UCSD-AML1 (cell line): ENCODE results near the gene KDR.

Experiments
- DNase-seq: peaks from one replicate; lab custom pipeline; 2025; ENCODE audit not compliant: unreplicated experiment; lab: John Stamatoyannopoulos, UW

The KDR gene

GRCh38 chr4:55080174-55080865 lies 45.1 kb downstream of the KDR start:
- DNase-seq = no peak

GRCh38 chr4:55079451-55080173 lies 45.8 kb downstream of the KDR start:
- DNase-seq = no peak

DNA sequence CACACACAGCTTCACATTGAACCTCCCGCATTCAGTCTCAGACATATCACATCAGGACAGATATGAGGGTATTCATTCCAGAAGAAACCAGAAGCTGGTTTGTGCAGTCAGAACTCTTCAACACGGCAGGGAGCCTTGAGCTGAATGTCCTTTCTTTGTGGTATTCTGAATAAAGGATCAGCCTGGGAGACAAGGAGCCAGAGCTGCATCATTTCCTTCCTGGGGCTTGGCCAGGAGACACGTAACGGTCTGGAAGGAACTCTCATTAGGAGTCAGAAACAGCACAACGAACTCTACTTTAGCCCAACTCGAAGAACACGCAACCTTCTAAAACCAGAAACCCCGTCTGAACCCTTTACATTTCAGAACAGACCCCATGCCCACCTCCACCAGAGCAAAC lies 46.4 kb downstream of the KDR start:
- DNase-seq = peak; percentile 33

DNA sequence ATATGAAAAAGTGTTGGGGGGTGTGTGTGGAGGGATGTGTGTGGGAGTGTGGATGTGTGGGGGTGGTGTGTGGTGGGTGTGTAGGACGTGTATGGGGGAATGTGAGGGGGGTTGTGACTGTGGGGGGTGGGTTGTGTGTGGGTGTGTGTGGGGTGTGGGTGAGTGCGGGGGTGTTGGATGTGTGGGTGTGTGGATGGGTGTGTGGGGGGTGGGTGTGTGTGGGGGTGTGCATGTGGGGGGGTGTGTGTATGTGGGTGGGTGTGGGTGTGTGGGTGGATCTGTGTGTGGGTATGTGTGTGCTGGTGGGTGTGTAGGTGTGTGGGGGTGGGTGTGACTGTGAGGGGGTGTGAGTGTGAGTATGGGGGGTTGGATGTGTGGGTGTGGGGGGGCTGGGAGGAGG lies 47.8 kb downstream of the KDR start:
- no peak for DNase-seq

DNA sequence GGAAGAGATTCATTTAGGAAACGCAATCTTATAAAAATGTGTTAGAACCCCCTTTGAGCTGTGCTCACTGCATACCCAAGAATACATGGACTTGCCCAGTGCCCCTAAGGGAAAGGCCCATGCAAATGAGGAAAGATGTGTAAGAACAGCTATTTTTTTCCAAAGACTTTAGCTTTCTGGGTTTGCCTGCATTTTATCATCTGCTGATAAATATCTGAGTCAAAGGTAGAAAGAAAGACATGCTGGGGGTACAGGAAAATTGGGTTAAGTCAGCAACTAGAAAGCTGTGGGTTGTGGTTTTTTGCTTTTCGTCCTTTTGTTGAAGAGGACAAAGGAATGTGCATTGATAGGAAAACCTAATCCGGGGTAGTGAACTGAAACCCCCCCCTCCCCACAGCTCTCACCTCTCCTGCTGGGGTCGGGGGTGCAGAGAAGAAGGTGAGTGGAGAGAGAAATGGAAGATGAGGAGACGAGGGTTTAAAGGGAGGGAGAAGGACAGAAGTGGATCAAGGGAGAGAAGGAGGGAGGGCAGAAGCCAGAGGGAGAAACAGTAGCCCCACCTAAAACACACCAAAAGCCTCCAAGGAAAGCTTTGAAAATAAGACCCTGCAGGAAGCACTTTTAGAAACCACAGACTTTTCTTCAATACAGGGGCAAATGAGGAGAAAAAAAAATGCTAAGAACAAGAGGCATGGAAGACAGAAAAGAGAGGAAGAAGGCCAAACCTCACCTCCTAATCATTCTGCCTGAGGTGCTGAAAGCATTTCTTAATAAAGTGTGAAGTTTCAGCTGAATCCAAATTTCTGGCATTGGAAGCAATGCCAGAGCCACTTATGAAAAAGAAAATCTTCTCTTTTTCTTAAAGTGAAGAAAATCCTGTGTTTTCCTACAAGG lies 49.3 kb downstream of the KDR start:
- DNase-seq = no peak

DNA sequence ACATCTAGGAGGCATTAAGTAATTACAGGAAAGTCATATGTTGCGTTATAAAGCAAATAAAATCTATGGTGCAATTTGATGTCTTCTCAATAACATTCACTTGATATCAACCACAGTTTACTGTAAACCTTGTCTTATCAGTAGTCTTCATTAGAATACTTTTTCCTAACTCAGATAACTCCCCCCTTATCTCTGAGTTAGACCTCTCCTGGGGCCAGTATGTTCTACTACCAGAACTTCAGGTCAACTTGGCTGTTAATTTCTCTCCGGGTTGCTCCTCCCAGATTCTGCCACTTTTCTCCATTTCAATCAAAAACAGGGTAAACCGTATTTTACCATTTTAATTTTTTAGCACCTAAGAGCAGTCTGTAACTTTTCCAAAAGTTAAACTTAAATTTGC lies 50.0 kb downstream of the KDR start:
- no peak for DNase-seq

- no peak for DNase-seq
These were observed 51.0 kb downstream of the KDR start for GRCh38 chr4:55074386-55074785.

DNA sequence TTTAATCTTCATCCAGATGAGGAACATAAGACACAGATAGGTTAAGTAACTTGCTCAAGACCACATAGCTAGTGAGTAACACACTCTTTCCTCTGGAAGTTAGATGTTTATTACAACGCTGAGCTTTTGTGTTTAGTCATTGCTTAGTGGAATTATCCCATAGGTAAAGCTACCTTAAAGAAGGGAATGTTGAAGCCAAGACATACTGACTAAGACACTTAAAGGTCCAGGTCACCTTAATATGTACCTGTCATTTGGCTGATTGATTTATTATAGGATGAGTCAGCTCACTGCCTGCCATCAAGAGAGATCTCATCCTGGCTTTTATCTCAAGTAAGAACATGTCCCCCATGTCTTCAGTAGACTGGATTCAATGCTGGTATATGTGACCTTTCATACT lies 53.4 kb downstream of the KDR start:
- DNase-seq = no peak

- peak; percentile 44 for DNase-seq
These were observed 56.1 kb downstream of the KDR start for GRCh38 chr4:55069248-55069647.

DNA sequence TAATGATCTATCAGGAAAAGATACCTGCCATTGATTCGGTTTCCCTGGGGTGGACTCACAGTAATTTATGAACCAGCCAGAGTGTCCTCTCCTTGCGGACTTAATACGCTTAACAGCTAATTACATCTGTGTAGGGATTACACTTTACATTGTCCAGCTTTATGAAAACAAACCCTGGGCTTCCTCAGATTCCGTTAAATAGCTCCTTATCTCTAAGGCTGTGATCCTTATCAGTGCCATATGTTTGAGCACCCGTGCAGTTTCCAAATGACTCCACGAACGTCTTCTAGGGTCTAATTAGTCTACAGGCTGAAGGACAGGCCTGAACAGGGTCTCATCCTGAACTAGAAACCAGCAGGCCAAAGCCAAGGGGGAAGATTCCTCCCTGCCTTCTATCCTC lies 56.9 kb downstream of the KDR start:
- DNase-seq = no peak

DNA sequence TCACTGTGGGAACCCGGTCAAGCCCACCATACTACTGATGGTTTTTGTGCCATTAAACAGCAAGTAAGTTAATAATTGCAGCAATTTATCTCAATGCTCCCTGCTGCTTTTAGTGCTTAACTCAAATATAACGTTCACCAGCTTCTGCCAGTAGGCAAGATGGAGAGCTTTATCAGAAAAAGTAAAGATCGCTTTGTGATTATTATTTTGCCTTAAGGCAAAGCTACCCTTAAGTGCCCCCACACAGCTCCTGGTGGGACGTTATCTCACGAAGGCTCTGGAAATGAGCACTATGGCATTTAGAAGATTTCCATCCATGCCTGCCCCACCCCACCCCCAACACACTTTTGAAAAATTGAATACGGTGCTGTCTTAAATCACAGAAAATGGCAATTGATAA lies 59.4 kb downstream of the KDR start:
- no peak for DNase-seq

- DNase-seq = no peak
These were observed 69.9 kb downstream of the KDR start for GRCh38 chr4:55055529-55055928.

DNA sequence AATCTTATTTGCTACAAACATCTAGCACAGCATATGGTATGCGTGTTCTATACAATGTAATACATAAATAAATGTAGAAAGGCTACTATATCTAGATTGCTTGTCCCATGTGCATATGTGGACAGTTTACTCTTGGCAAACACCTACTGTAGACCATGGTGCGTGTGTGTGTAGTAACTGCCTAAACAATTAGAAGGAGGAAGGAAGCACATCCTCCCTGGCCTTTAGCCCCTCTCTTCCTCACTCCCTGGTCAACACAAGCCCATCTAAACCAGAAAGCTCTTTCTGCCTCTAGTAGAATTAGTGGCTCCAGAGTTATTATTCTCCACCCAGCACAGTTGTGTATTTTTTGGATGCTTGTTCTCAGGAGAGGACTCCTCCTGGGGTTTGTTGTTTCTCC lies 73.9 kb downstream of the KDR start:
- no peak for DNase-seq

DNA sequence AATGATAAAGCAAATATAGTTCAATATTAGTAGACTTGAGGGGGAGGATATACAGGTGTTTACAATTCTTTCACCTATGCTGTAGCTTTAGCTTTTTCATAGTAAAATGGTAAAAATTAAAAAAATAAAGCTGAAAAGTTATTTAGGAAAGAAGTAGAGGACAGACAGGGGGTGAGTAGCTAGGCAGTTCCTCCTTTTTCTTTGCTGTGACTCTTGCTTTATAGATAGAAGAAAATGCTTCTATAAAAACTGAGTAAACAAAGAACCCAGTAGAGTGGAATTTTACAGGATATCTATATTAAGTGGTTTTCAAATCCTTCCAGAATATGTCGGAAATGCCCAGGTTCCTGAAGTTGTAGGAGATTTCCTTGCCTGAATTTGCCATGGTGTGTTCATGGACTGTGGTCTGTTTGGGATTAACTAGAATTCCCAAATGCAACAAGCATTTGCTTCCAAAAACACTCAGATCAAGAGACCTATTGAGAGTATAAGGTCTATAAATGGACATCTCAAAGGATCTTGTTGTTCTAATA lies 74.9 kb downstream of the KDR start:
- no peak for DNase-seq

GRCh38 chr4:55038176-55038890 lies 87.1 kb downstream of the KDR start:
- DNase-seq = no peak

GRCh38 chr4:55037728-55038127 lies 87.7 kb downstream of the KDR start:
- no peak for DNase-seq

GRCh38 chr4:55036405-55036804 lies 89.0 kb downstream of the KDR start:
- DNase-seq = no peak

GRCh38 chr4:55035892-55036291 lies 89.5 kb downstream of the KDR start:
- no peak for DNase-seq

GRCh38 chr4:55033296-55033695 lies 92.1 kb downstream of the KDR start:
- DNase-seq = no peak

- no peak for DNase-seq
These were observed 92.6 kb downstream of the KDR start for GRCh38 chr4:55032788-55033187.

GRCh38 chr4:55032179-55032578 lies 93.2 kb downstream of the KDR start:
- DNase-seq = no peak
